Loucy (cell line): ENCODE measurements around the gene NKX6-2.

Experiments
- H2AFZ ChIP-seq: fragments of 200-600 bp; sonication (generic); 2 replicates; pipeline ENCODE4 v1.6.0; 2016; ENCODE audit warnings: antibody characterized with exemption, mild to moderate bottlenecking, low read length, moderate library complexity
- H3F3A ChIP-seq: fragments of 200-600 bp; 2 replicates; pipeline ENCODE4 v1.6.0; 2016; ENCODE audit warnings: antibody characterized with exemption, low read depth, mild to moderate bottlenecking
- H3K27me3 ChIP-seq: fragments of 200-600 bp; sonication (generic); 2 replicates; pipeline ENCODE4 v1.6.1; 2014; ENCODE audit warnings: low read length, mild to moderate bottlenecking; ENCODE audit not compliant: insufficient read depth, poor library complexity, severe bottlenecking
- H3K36me3 ChIP-seq: fragments of 200-600 bp; sonication (generic); 2 replicates; pipeline ENCODE4 v1.6.1; 2016; ENCODE audit warnings: low read length; ENCODE audit not compliant: insufficient read depth
- H3K4me1 ChIP-seq: fragments of 200-600 bp; sonication (generic); 2 replicates; pipeline ENCODE4 v1.5.1; 2014; ENCODE audit warnings: low read length, mild to moderate bottlenecking; ENCODE audit not compliant: insufficient read depth, poor library complexity, severe bottlenecking
- H3K4me2 ChIP-seq: fragments of 200-600 bp; sonication (generic); 2 replicates; pipeline ENCODE4 v1.6.0; 2014; ENCODE audit warnings: antibody characterized with exemption, low read length, low read depth, mild to moderate bottlenecking; ENCODE audit not compliant: poor library complexity, severe bottlenecking
- H3K4me3 ChIP-seq: fragments of 200-600 bp; sonication (generic); 2 replicates; pipeline ENCODE4 v1.5.1; 2014; ENCODE audit warnings: low read length, mild to moderate bottlenecking, mixed read lengths; ENCODE audit not compliant: poor library complexity, severe bottlenecking
- H3K79me2 ChIP-seq: fragments of 200-600 bp; sonication (generic); 2 replicates; pipeline ENCODE4 v1.6.1; 2014; ENCODE audit warnings: low read length; ENCODE audit not compliant: insufficient read depth
- H3K9ac ChIP-seq: fragments of 200-600 bp; sonication (generic); 2 replicates; pipeline ENCODE4 v1.6.0; 2014; ENCODE audit warnings: mild to moderate bottlenecking, low read depth, low read length, moderate library complexity; ENCODE audit not compliant: poor library complexity, severe bottlenecking
- H3K9me2 ChIP-seq: fragments of 200-600 bp; sonication (generic); replicated peaks from 2 replicates; pipeline ENCODE4 v1.6.1; 2016; ENCODE audit warnings: low read depth, low read length, mixed read lengths
- H3K9me3 ChIP-seq: fragments of 200-600 bp; sonication (generic); 2 replicates; pipeline ENCODE4 v1.6.1; 2014; ENCODE audit warnings: mild to moderate bottlenecking, antibody characterized with exemption, low read length, low read depth; ENCODE audit not compliant: insufficient read depth
- H4K20me1 ChIP-seq: fragments of 200-600 bp; sonication (generic); 2 replicates; pipeline ENCODE4 v1.6.0; 2014; ENCODE audit warnings: antibody characterized with exemption, low read length, mild to moderate bottlenecking; ENCODE audit not compliant: insufficient read depth, poor library complexity, severe bottlenecking
- CTCF ChIP-seq: fragments of 200-600 bp; sonication (generic); conservative IDR thresholded peaks from 2 replicates; pipeline ENCODE4 v1.5.1; 2014; ENCODE audit warnings: mild to moderate bottlenecking, antibody characterized with exemption, low read length
- EZH2phosphoT487 ChIP-seq: fragments of 200-600 bp; IDR thresholded peaks from 2 replicates; pipeline ENCODE4 v1.6.1; 2018; ENCODE audit warnings: antibody characterized with exemption, mild to moderate bottlenecking, moderate library complexity, borderline replicate concordance

NKX6-2 gene

GRCh38 chr10:132785723-132786475 lies at the start of gene NKX6-2:
Gene NKX6-2 (minus strand): TSS chr10:132786147. CDS start chr10:132785948, 199 bp downstream.
- no peaks in the 10 kb centered on the region for H3K9me3 ChIP-seq
- TF ChIP-seq CTCF = no peak
- TF ChIP-seq EZH2phosphoT487 = no peak
- no peaks in the 10 kb centered on the region for H3F3A ChIP-seq
- H3K36me3 ChIP-seq = peaks cover 7% of the 10 kb centered on the region; the same call in 1 of the 2 replicates
- H3K4me2 ChIP-seq = no peak within 1 kb of the TSS
- no peak within 1 kb of the TSS for H2AFZ ChIP-seq
- H3K9me2 ChIP-seq = no peaks in the 10 kb centered on the region
- no peaks in the 10 kb centered on the region for H4K20me1 ChIP-seq
- H3K4me1 ChIP-seq = no peaks in the 10 kb centered on the region
- no peaks in the 10 kb centered on the region for H3K79me2 ChIP-seq
- H3K4me3 ChIP-seq = no peak within 1 kb of the TSS
- H3K9ac ChIP-seq = no peak within 1 kb of the TSS
- H3K27me3 ChIP-seq = no peaks in the 10 kb centered on the region

DNA sequence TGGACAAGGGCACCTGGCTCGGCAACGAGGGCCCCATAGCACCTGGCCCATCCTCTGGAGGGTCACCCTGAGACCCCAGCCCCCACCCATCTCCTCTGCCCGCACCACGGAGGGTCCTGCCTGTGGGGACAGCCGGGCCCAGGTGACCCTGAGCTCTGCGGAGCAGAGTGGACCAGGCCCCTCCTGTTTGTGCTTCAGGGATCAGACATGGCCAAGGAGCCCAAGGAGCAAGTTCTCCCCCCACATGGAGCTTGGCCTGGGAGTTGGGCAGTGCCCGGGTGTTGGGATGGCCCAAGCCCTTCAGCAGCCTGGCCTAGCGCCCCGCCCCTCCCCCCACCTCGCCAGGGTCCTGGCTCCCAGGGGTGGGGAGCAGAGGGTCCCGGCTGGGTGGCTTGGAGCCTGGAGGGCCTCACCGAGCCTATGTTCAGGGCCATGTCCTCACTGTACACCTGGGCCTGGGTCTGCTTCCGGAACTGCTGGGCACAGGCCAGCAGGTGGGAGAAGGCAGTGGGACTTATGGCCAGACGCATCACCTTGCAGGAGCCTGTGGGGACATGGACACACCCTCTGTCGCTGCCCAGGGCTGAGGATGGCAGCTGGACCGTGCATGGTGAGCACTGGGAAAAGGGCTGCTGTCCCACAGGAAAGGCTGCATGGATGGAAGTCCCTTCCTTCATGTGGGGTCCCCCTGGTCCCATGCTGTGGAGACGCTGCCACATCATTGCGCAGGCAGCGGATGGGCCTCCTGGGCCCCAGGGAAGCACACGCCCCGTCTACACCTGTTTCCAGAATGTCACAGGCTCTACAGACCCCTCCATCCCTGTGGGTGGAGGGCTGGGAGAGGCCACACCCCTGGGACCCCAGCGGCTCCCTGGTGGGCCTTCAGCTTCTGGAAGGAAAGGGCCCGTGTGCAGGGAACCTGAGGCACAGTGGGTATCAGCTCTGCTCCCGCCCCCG lies 49.2 kb upstream of the NKX6-2 start:
- Histone ChIP-seq H3K4me3 (no peak overlapping the region), H3K79me2 (no peaks in the 10 kb centered on the region), H3K4me2 (no peak overlapping the region), H3K27me3 (no peaks in the 10 kb centered on the region), H3K9me2 (no peaks in the 10 kb centered on the region), H2AFZ (no peak overlapping the region), H4K20me1 (no peaks in the 10 kb centered on the region), H3K9me3 (no peaks in the 10 kb centered on the region), H3K4me1 (no peaks in the 10 kb centered on the region), H3K36me3 (no peaks in the 10 kb centered on the region), H3K9ac (no peak overlapping the region), H3F3A (no peaks in the 10 kb centered on the region)
- TF ChIP-seq EZH2phosphoT487 (no peak), CTCF (no peak)

- no peaks in the 10 kb centered on the region for H4K20me1 ChIP-seq
- no peaks in the 10 kb centered on the region for H3F3A ChIP-seq
- TF ChIP-seq EZH2phosphoT487 (no peak), CTCF (no peak)
- no peaks in the 10 kb centered on the region for H3K4me1 ChIP-seq
- H2AFZ ChIP-seq = no peak overlapping the region
- H3K27me3 ChIP-seq = no peaks in the 10 kb centered on the region
- H3K36me3 ChIP-seq = no peaks in the 10 kb centered on the region
- H3K9me2 ChIP-seq = no peaks in the 10 kb centered on the region
- H3K79me2 ChIP-seq = no peaks in the 10 kb centered on the region
- H3K4me3 ChIP-seq = no peak overlapping the region
- no peaks in the 10 kb centered on the region for H3K9me3 ChIP-seq
- H3K9ac ChIP-seq = no peak overlapping the region
- no peak overlapping the region for H3K4me2 ChIP-seq
Measured at GRCh38 chr10:132834311-132834761, 48.4 kb upstream of the NKX6-2 start.
